Glutamatergic neuron (in vitro differentiated cells): ENCODE data around the gene AFAP1L2. TPM values are rescaled to one million over a fixed set of nuclear protein-coding genes. Genes with fewer than 3 reads are reported as not detected.

Experiments
- DNase-seq: peaks from one replicate; pipeline ENCODE4 v3.0.0; 2022
- H3K27ac Mint-ChIP-seq: one replicate; pipeline ENCODE4 v1.8.0; 2020; ENCODE audit warnings: mild to moderate bottlenecking, mixed read lengths, inconsistent platforms; ENCODE audit not compliant: unreplicated experiment
- H3K27me3 Mint-ChIP-seq: one replicate; pipeline ENCODE4 v1.8.0; 2020; ENCODE audit warnings: mild to moderate bottlenecking, moderate library complexity, mixed read lengths, inconsistent platforms; ENCODE audit not compliant: unreplicated experiment
- H3K36me3 Mint-ChIP-seq: one replicate; pipeline ENCODE4 v1.8.0; 2020; ENCODE audit warnings: mild to moderate bottlenecking, mixed read lengths, inconsistent platforms; ENCODE audit not compliant: unreplicated experiment
- H3K4me1 Mint-ChIP-seq: one replicate; pipeline ENCODE4 v1.8.0; 2020; ENCODE audit warnings: mild to moderate bottlenecking, low read depth, mixed read lengths, inconsistent platforms; ENCODE audit not compliant: unreplicated experiment
- H3K4me3 Mint-ChIP-seq: one replicate; pipeline ENCODE4 v1.8.0; 2020; ENCODE audit warnings: mild to moderate bottlenecking, mixed read lengths, inconsistent platforms; ENCODE audit not compliant: unreplicated experiment
- H3K9me3 Mint-ChIP-seq: one replicate; pipeline ENCODE4 v1.8.0; 2020; ENCODE audit warnings: mild to moderate bottlenecking, moderate library complexity, mixed read lengths, inconsistent platforms; ENCODE audit not compliant: unreplicated experiment
- total RNA-seq: library from RNA; stranded (reverse); fragmentation: NEBNext Ultra II Directional; extraction: Animal tissue kit (Norgen Biotek cat#: 25700); gene quantifications from one replicate; pipeline ENCODE4 v1.2.1, GENCODE V29; 2021; ENCODE audit not compliant: unreplicated experiment
- TF ChIP-seq, protein P1 (sequence below): fragments of 200-600 bp; sonication (generic); IDR thresholded peaks from one replicate; pipeline ENCODE4 v1.5.0; 2021; ENCODE audit not compliant: partially characterized antibody, unreplicated experiment

The AFAP1L2 gene
- total RNA-seq, 1 donor from 2014 or later, result 1.9 TPM

DNA sequence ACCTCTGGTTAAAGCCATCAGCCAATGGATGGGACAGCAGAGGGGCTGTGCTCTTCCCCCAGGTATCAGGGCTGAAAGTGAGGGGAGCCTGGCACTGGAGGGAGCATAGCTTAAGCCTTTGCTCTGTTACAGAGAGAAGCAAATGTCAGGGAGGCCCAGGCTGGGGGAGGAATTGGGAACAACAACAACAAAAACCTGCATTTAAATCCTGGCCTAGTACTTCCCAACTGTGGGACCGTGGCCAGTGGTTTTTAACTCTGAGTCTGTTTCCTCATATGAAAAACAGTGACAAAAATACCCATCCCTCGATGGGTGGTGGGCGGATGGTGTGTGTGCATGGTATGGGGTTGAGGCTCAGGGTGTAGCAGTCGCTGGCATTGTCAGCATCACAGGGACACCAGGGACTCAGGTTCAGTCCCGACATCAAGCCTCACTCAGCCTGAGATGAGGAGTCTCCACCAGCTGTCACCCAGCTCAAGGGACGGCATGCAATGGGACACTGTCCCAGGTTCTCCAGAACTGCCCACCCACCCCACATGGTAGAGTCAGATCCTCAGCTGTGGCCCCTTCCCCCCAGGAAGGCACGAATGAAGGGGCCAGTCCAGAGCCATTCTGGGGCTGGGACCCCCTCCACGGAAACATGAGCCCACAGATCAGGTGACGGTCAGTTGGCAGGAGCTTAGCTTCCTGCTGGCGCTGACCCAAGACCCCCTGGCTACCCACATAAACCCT is 74.5 kb downstream of the AFAP1L2 start:
- Mint-ChIP-seq H3K36me3 (no peaks in the 10 kb centered on the region), H3K27me3 (peaks cover 7% of the 10 kb centered on the region), H3K4me1 (peaks cover 2% of the 10 kb centered on the region), H3K4me3 (no peak overlapping the region), H3K9me3 (no peaks in the 10 kb centered on the region), H3K27ac (no peak overlapping the region)
- no peak for DNase-seq
- TF ChIP-seq, protein P1, sequence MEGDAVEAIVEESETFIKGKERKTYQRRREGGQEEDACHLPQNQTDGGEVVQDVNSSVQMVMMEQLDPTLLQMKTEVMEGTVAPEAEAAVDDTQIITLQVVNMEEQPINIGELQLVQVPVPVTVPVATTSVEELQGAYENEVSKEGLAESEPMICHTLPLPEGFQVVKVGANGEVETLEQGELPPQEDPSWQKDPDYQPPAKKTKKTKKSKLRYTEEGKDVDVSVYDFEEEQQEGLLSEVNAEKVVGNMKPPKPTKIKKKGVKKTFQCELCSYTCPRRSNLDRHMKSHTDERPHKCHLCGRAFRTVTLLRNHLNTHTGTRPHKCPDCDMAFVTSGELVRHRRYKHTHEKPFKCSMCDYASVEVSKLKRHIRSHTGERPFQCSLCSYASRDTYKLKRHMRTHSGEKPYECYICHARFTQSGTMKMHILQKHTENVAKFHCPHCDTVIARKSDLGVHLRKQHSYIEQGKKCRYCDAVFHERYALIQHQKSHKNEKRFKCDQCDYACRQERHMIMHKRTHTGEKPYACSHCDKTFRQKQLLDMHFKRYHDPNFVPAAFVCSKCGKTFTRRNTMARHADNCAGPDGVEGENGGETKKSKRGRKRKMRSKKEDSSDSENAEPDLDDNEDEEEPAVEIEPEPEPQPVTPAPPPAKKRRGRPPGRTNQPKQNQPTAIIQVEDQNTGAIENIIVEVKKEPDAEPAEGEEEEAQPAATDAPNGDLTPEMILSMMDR, result no peak

DNA sequence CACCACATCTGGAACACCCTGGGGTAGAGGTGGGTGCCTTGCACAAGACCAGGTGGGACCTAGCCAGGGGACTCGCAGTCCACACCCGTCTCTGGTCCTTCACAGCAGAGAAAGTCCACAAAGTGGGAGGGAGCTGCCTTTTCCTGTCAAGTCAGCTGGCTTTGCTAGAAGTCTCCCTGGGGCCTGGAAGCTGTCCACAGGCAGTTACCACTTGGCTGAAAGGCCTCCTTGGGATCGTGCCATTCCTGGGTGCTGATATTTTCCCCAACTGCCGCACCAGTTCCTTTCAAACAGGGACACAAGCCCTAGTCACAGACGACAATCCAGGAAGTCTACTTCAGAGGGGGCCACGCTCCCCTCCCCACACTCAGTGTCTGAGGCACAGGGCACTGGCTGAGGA is 75.4 kb downstream of the AFAP1L2 start:
- no peaks in the 10 kb centered on the region for H3K36me3 Mint-ChIP-seq
- DNase-seq, result no peak
- TF ChIP-seq, protein P1, result no peak
- no peak overlapping the region for H3K4me3 Mint-ChIP-seq
- peaks cover 7% of the 10 kb centered on the region for H3K27me3 Mint-ChIP-seq
- no peak overlapping the region for H3K27ac Mint-ChIP-seq
- peaks cover 2% of the 10 kb centered on the region for H3K4me1 Mint-ChIP-seq
- no peaks in the 10 kb centered on the region for H3K9me3 Mint-ChIP-seq

DNA sequence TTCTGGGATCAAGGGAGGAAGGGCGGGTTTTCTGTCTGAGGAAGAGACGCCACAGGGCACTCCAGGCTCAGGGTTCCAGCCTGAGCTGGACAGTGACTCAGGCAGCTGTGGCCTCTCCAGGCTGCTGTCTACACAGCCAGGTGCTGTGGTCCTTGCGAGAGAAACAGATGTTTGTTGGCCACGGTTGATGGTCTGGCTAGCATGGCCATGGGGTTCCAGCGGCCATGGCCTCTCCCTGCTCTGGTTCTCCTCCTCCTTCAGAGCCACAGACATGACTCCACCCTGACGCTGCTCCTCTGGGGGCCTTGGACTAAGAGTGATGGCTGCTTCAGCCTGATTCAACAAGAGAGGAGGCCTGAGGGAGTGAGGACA is 75.9 kb downstream of the AFAP1L2 start:
- TF ChIP-seq, protein P1, result no peak
- Mint-ChIP-seq H3K36me3 (no peaks in the 10 kb centered on the region), H3K9me3 (no peaks in the 10 kb centered on the region), H3K4me1 (peaks cover 2% of the 10 kb centered on the region), H3K27ac (no peak overlapping the region), H3K4me3 (no peak overlapping the region), H3K27me3 (peaks cover 7% of the 10 kb centered on the region)
- DNase-seq, result no peak

DNA sequence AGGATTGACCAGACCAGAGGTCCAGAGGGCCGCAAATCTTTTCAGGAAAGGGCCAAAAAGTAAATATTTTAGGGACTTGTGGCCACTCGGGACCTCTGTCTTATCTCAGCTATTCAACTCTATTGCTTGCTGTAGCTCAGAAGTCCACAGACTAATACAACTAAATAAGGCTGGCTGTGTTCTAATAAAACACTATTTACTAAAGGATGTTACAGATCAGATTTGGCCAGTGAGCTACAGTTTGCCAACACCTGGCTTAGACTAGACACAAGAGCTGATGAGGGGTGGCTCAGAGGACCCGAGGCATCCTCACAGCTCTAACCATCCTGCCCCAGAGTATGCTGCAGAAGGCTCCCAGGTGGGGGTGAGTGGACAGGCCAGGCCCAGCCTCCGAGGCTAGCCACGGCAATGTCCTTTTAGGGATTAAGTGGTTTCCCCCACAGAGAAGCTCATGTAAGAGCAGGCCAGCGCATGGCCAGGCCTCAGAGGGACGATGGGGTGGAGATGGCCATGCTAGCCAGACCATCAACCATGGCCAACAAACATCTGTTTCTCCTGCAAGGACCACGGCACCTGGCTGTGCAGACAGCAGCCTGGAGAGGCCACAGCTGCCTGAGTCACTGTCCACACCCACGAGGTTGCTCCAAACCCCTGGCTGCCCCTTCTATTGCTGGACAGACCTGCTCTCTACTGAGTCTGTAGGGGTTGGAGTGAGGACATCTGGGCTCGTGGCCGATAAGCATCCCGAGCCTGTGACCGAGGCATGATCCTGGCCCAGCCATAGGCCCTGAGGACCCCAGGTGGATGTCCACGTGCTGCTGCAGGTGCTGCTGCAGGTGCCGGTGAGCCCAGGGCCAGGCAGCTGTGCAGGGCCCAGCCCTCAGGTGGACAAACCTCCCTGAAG is 76.5 kb downstream of the AFAP1L2 start:
- Mint-ChIP-seq H3K36me3 (no peaks in the 10 kb centered on the region), H3K9me3 (no peaks in the 10 kb centered on the region), H3K27ac (no peak overlapping the region), H3K4me3 (no peak overlapping the region), H3K27me3 (peaks cover 8% of the 10 kb centered on the region), H3K4me1 (peaks cover 1% of the 10 kb centered on the region)
- TF ChIP-seq, protein P1, result no peak
- DNase-seq, result no peak

DNA sequence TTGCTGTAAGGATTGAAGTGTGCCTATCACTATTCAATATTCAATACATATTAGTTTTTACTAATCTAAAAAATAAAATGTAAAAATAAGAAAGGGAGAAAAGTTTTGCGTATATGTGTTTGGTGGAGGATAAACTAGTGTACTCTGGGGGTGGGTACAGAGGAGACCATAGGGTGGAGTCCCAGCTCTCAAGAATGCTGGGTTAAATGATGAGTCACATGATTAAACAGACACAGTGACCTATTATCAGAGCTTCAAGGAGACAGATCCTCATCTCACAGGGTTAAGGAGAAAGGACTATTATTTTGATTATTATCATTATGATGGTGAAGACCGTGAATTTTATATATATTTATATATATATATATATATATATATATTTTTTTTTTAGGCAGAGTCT is 77.5 kb downstream of the AFAP1L2 start:
- no peak overlapping the region for H3K27ac Mint-ChIP-seq
- H3K9me3 Mint-ChIP-seq, result no peaks in the 10 kb centered on the region
- peaks cover 8% of the 10 kb centered on the region for H3K27me3 Mint-ChIP-seq
- no peak overlapping the region for H3K4me3 Mint-ChIP-seq
- TF ChIP-seq, protein P1, result no peak
- no peaks in the 10 kb centered on the region for H3K4me1 Mint-ChIP-seq
- H3K36me3 Mint-ChIP-seq, result no peaks in the 10 kb centered on the region
- no peak for DNase-seq
